H1 (cell line): ENCODE data around the gene DYNC1H1. TPM values are rescaled to one million over a fixed set of nuclear protein-coding genes. Genes with fewer than 3 reads are reported as not detected.

Experiments used
- CTCF ChIA-PET: fragments of 300-600 bp; sonication (Branson Sonifier 250); formaldehyde crosslinking; loops from one replicate; lab custom pipeline; 2021; ENCODE audit not compliant: partially characterized antibody; lab: Charles Lee
- POLR2A ChIA-PET: fragments of 300-600 bp; sonication (Branson Sonifier 250); formaldehyde crosslinking; loops from one replicate; lab custom pipeline; 2021; ENCODE audit warnings: inconsistent platforms; ENCODE audit not compliant: partially characterized antibody; lab: Charles Lee
- DNase-seq, 2 experiments: peaks; one replicate each; pipeline versions ENCODE4 v3.0.0 to v3.0.0-alpha.2; 2010 to 2022; ENCODE audit warnings: low spot score in 2 of 2, low read depth in 1 of 2, mixed read lengths in 1 of 2
- FAIRE-seq: peaks from 2 replicates; lab custom pipeline; 2011; peaks lifted over from hg19 to GRCh38; lab: Jason Lieb, UNC
- H2AFZ ChIP-seq: 2 replicates; pipeline ENCODE4 v1.8.1; 2012; ENCODE audit warnings: low read length, inconsistent platforms
- H2AK5ac ChIP-seq: 2 replicates; pipeline ENCODE4 v1.6.1; 2013; ENCODE audit warnings: low read depth, low read length
- H2BK120ac ChIP-seq: replicated peaks from 2 replicates; pipeline ENCODE3; 2013; ENCODE audit warnings: low read depth, low read length, inconsistent platforms
- H2BK12ac ChIP-seq: 2 replicates; pipeline ENCODE4 v1.6.1; 2013; ENCODE audit warnings: low read depth, low read length
- H2BK15ac ChIP-seq: 2 replicates; pipeline ENCODE4 v1.6.1; 2013; ENCODE audit warnings: low read length
- H2BK20ac ChIP-seq: 2 replicates; pipeline ENCODE4 v1.6.1; 2013; ENCODE audit warnings: low read length
- H2BK5ac ChIP-seq: 2 replicates; pipeline ENCODE4 v1.6.1; 2013; ENCODE audit warnings: low read depth, low read length
- H3K14ac ChIP-seq: 2 replicates; pipeline ENCODE4 v1.6.1; 2013; ENCODE audit warnings: inconsistent platforms; ENCODE audit not compliant: insufficient read length
- H3K18ac ChIP-seq: 2 replicates; pipeline ENCODE4 v1.6.1; 2013; ENCODE audit warnings: low read length; ENCODE audit errors: extremely low read depth
- H3K23ac ChIP-seq: 2 replicates; pipeline ENCODE4 v1.6.1; 2013; ENCODE audit warnings: inconsistent platforms; ENCODE audit not compliant: insufficient read length
- H3K23me2 ChIP-seq: 2 replicates; pipeline ENCODE4 v1.6.1; 2013; ENCODE audit warnings: low read depth, low read length
- H3K27ac ChIP-seq: 2 replicates; pipeline ENCODE4 v1.6.1; 2011; ENCODE audit warnings: low read depth, low read length, inconsistent platforms
- H3K27me3 ChIP-seq, 4 experiments: replicated peaks in 1 of 4; 1 replicate in 1 of 4; 2 replicates in 3 of 4; pipeline versions ENCODE4 v1.6.1 to v1.8.1; 2011 to 2013; ENCODE audit warnings: low read length in 3 of 4, mild to moderate bottlenecking in 3 of 4, inconsistent platforms in 2 of 4, mixed read lengths in 2 of 4, moderate library complexity in 1 of 4; ENCODE audit not compliant: control insufficient read depth in 3 of 4, insufficient read depth in 3 of 4; ENCODE audit errors: extremely low read depth in 1 of 4
- H3K36me3 ChIP-seq, 4 experiments: 2 replicates each; pipeline versions ENCODE4 v1.6.1 to v1.8.1; 2011 to 2013; ENCODE audit warnings: mild to moderate bottlenecking in 4 of 4, low read length in 3 of 4, moderate library complexity in 2 of 4, control low read depth in 1 of 4, inconsistent platforms in 1 of 4; ENCODE audit not compliant: insufficient read depth in 4 of 4, control insufficient read depth in 2 of 4
- H3K4ac ChIP-seq: replicated peaks from 2 replicates; pipeline ENCODE3; 2013; ENCODE audit warnings: low read length, low read depth, mixed read lengths, inconsistent platforms; ENCODE audit not compliant: insufficient read length
- H3K4me1 ChIP-seq, 4 experiments: replicated peaks in 1 of 4; 1 replicate in 1 of 4; 2 replicates in 3 of 4; pipeline versions ENCODE4 v1.6.1 to v1.8.1; 2011 to 2013; ENCODE audit warnings: low read length in 3 of 4, inconsistent platforms in 2 of 4, mixed read lengths in 1 of 4; ENCODE audit not compliant: insufficient read depth in 4 of 4, control insufficient read depth in 3 of 4
- H3K4me2 ChIP-seq, 2 experiments: 2 replicates each; pipeline versions ENCODE4 v1.6.1 to v1.8.1; 2011 to 2013; ENCODE audit warnings: low read depth in 2 of 2, low read length in 2 of 2, control low read depth in 1 of 2, inconsistent platforms in 1 of 2, mild to moderate bottlenecking in 1 of 2; ENCODE audit not compliant: insufficient read depth in 1 of 2
- H3K4me3 ChIP-seq, 4 experiments: fragments of 200-600, 300-600 bp in 1 of 4; sonication (generic), shearing (Covaris generic), sonication (Bioruptor Twin) in 1 of 4; 2 replicates each; pipeline versions ENCODE4 v1.5.1 to v1.8.1; 2011 to 2016; ENCODE audit warnings: low read length in 4 of 4, low read depth in 3 of 4, control low read depth in 2 of 4, inconsistent platforms in 2 of 4, mild to moderate bottlenecking in 2 of 4, mixed read lengths in 1 of 4, moderate library complexity in 1 of 4; ENCODE audit not compliant: insufficient read depth in 2 of 4; ENCODE audit errors: extremely low read depth in 1 of 4
- H3K56ac ChIP-seq: replicated peaks from 2 replicates; pipeline ENCODE3; 2013; ENCODE audit warnings: low read depth, mild to moderate bottlenecking, mixed read lengths, low read length, inconsistent platforms; ENCODE audit not compliant: insufficient read length
- H3K79me1 ChIP-seq: 2 replicates; pipeline ENCODE4 v1.6.1; 2013; ENCODE audit warnings: low read depth, low read length, control low read depth
- H3K79me2 ChIP-seq, 2 experiments: 2 replicates each; pipeline versions ENCODE4 v1.6.1 to v1.8.1; 2012 to 2013; ENCODE audit warnings: low read length in 2 of 2, mild to moderate bottlenecking in 2 of 2, inconsistent platforms in 1 of 2; ENCODE audit not compliant: insufficient read depth in 2 of 2, control insufficient read depth in 1 of 2
- H3K9ac ChIP-seq, 4 experiments: replicated peaks in 1 of 4; 1 replicate in 1 of 4; 2 replicates in 3 of 4; pipeline versions ENCODE4 v1.6.1 to v1.8.1; 2011 to 2013; ENCODE audit warnings: low read depth in 3 of 4, low read length in 3 of 4, control low read depth in 2 of 4, mild to moderate bottlenecking in 2 of 4, moderate library complexity in 2 of 4, inconsistent platforms in 1 of 4; ENCODE audit errors: extremely low read depth in 1 of 4
- H3K9me3 ChIP-seq, 2 experiments: 2 replicates each; pipeline versions ENCODE4 v1.6.1 to v1.8.1; 2012 to 2013; ENCODE audit warnings: mild to moderate bottlenecking in 2 of 2, moderate library complexity in 2 of 2, control low read depth in 1 of 2, inconsistent platforms in 1 of 2, low read depth in 1 of 2, low read length in 1 of 2, mixed read lengths in 1 of 2; ENCODE audit not compliant: insufficient read depth in 2 of 2
- H4K20me1 ChIP-seq, 2 experiments: replicated peaks in 1 of 2; 2 replicates each; pipeline versions ENCODE3 to v1.8.1; 2011 to 2013; ENCODE audit warnings: inconsistent platforms in 2 of 2, low read length in 2 of 2, mild to moderate bottlenecking in 1 of 2; ENCODE audit not compliant: insufficient read depth in 2 of 2, control insufficient read depth in 1 of 2
- H4K5ac ChIP-seq: 2 replicates; pipeline ENCODE4 v1.6.1; 2013; ENCODE audit warnings: low read length, low read depth, mixed read lengths, inconsistent platforms; ENCODE audit not compliant: insufficient read length
- H4K8ac ChIP-seq: 2 replicates; pipeline ENCODE4 v1.8.0; 2013; ENCODE audit warnings: mild to moderate bottlenecking, moderate library complexity, low read length, inconsistent platforms; ENCODE audit not compliant: insufficient read depth; ENCODE audit errors: extremely low read depth
- H4K91ac ChIP-seq: replicated peaks from 2 replicates; pipeline ENCODE3; 2013; ENCODE audit warnings: low read length, mixed read lengths, inconsistent platforms; ENCODE audit not compliant: insufficient read length
- CHD1 ChIP-seq: IDR thresholded peaks from 2 replicates; pipeline ENCODE4 v1.6.1; 2012; ENCODE audit warnings: low read depth, low read length, improper control_type of control experiment
- POLR2AphosphoS5 ChIP-seq: IDR thresholded peaks from 2 replicates; pipeline ENCODE4 v1.6.1; 2011; ENCODE audit warnings: low read depth, low read length
- RFX5 ChIP-seq: IDR thresholded peaks from 2 replicates; pipeline ENCODE4 v1.6.1; 2011; ENCODE audit warnings: low read depth, low read length, improper control_type of control experiment, borderline replicate concordance
- SP1 ChIP-seq: IDR thresholded peaks from 2 replicates; pipeline ENCODE4 v1.6.1; 2011; ENCODE audit warnings: low read depth, low read length
- WGBS, 2 experiments: shearing (Covaris generic) in 1 of 2; methylation state at CpG; one replicate each; pipeline versions ENCODE4 v1.1.6 to v1.1.7; 2013 to 2015; ENCODE audit warnings: low lambda C conversion rate in 2 of 2, mixed read lengths in 2 of 2, inconsistent platforms in 1 of 2, low coverage in 1 of 2, missing lambda C conversion rate in 1 of 2; ENCODE audit not compliant: insufficient replicate concordance in 2 of 2, insufficient coverage in 1 of 2, insufficient read length in 1 of 2; ENCODE audit errors: extremely low coverage in 1 of 2, missing lambda C conversion rate in 1 of 2; 5-methylcytosine and 5-hydroxymethylcytosine counted together
- polyA plus RNA-seq, 7 experiments: library from polyadenylated mRNA; depleted of rRNA in 3 of 7; stranded (reverse) in 5 of 7; unstranded in 2 of 7; fragments of >200 nt in 5 of 7; fragments of 200-250 nt in 2 of 7; gene quantifications; 1 replicate in 5 of 7; 2 replicates in 1 of 7; 4 replicates in 1 of 7; pipeline versions ENCODE4 v1.2.1 to v1.2.3, GENCODE V29; 2011 to 2013; ENCODE audit warnings: missing spikeins in 2 of 7, mixed read lengths in 2 of 7
- total RNA-seq: library from RNA; stranded (reverse); fragmentation: NEBNext Ultra II Directional; extraction: Animal tissue kit (Norgen Biotek cat#: 25700); gene quantifications from 2 replicates; pipeline ENCODE4 v1.2.1, GENCODE V29; 2021

Gene DYNC1H1
- total and polyA plus RNA-seq, 2 of the 8 experiments (the other 6 are each of a cell fraction or from before 2014, with no cell fraction given): 238 to 387 TPM

GRCh38 chr14:102018251-102018650 is 53.9 kb downstream of the DYNC1H1 start:
- POLR2A ChIA-PET: no interaction called here
- Histone ChIP-seq H3K9me3 (no peaks in the 10 kb centered on the region), H3K4me2 (no peak overlapping the region), H3K27ac (no peak overlapping the region), H3K79me2 (no peaks in the 10 kb centered on the region), H3K4me1 (no peaks in the 10 kb centered on the region), H3K27me3 (no peaks in the 10 kb centered on the region), H3K23me2 (no peaks in the 10 kb centered on the region), H3K9ac (no peak overlapping the region), H3K36me3 (peaks cover 50 to 92% (median 76%) of the 10 kb centered on the region in 4 experiments), H2BK5ac (no peak overlapping the region), H3K4ac (no peak overlapping the region), H2BK12ac (no peak overlapping the region), H2BK15ac (no peak overlapping the region), H3K79me1 (no peaks in the 10 kb centered on the region), H4K20me1 (peaks cover 4% of the 10 kb centered on the region in 2 experiments), H2AK5ac (no peak overlapping the region), H4K5ac (no peak overlapping the region), H3K18ac (no peak overlapping the region), H3K4me3 (no peak overlapping the region), H2BK120ac (no peak overlapping the region), H4K91ac (no peak overlapping the region), H2BK20ac (no peak overlapping the region), H3K56ac (no peak overlapping the region), H4K8ac (no peak overlapping the region), H2AFZ (no peak overlapping the region), H3K23ac (no peak overlapping the region), H3K14ac (no peak overlapping the region)
- TF ChIP-seq SP1 (no peak), POLR2AphosphoS5 (peak; percentile 54; the same call in 1 of the 2 replicates), RFX5 (no peak), CHD1 (no peak)
- no peak for DNase-seq
- 95% methylated on average over 19 of the region's 19 CpGs; no CpG with 5 or more reads in 1 of the 2 experiments for WGBS, 2 experiments
- CTCF ChIA-PET: interaction anchor here (1.0 to 1.2 kb wide), 3 partner anchors 16 to 141 kb away, joined by 3 read pairs; no protein-coding TSS in a partner anchor
- no peak for FAIRE-seq
